Chondrocyte (in vitro differentiated cells): Measurements from ENCODE around the gene CENPX. TPM values are rescaled to one million over a fixed set of nuclear protein-coding genes. Genes with fewer than 3 reads are reported as not detected.

Experiments used
- DNase-seq: peaks from one replicate; pipeline ENCODE4 v3.0.0; 2021; ENCODE audit warnings: mixed read lengths, low spot score
- H3K27ac Mint-ChIP-seq: one replicate; pipeline ENCODE4 v1.8.0; 2021; ENCODE audit warnings: mild to moderate bottlenecking, moderate library complexity, mixed read lengths; ENCODE audit not compliant: unreplicated experiment
- H3K27me3 Mint-ChIP-seq: 2 replicates; pipeline ENCODE4 v1.8.0; 2021; ENCODE audit warnings: low read depth, mixed read lengths
- H3K36me3 Mint-ChIP-seq: 2 replicates; pipeline ENCODE4 v1.8.0; 2021; ENCODE audit warnings: low read depth, mixed read lengths
- H3K4me1 Mint-ChIP-seq: 2 replicates; pipeline ENCODE4 v1.8.0; 2021; ENCODE audit warnings: low read depth, mild to moderate bottlenecking, mixed read lengths
- H3K4me3 Mint-ChIP-seq: one replicate; pipeline ENCODE4 v1.8.0; 2021; ENCODE audit warnings: mild to moderate bottlenecking, moderate library complexity, mixed read lengths; ENCODE audit not compliant: unreplicated experiment
- H3K9me3 Mint-ChIP-seq: 2 replicates; pipeline ENCODE4 v1.8.0; 2021; ENCODE audit warnings: low read depth, mixed read lengths
- total RNA-seq: library from RNA; stranded (reverse); gene quantifications from 3 replicates; pipeline ENCODE4 v1.2.1, GENCODE V29; 2021
- TF ChIP-seq, protein P1 (sequence below): fragments of 200-600 bp; sonication (generic); IDR thresholded peaks from 2 replicates; pipeline ENCODE4 v1.5.0; 2021; ENCODE audit warnings: antibody characterized with exemption, mild to moderate bottlenecking, moderate library complexity

CENPX gene
- total RNA-seq, 1 donor from 2014 or later, result 18.1 TPM

DNA sequence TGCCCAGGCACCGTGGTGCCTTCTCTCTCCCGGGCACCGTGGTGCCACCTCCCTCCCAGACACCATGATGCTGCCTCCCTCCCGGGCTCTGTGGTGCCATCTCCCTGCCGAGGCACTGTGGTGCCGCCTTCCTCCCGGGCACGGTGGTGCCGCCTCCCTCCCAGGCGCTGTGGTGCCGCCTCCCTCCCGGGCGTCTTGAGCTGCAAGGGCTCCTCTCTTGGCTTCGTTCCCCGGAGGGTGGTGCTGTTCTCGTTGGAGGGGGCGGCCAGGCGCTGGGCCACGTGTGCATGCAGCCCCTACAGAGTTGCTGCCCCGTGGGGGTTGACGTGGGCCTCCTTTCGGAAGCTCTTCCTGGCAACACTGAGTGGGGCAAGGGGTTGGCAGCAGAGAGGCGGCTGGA is 8.2 kb downstream of the CENPX start:
- TF ChIP-seq, protein P1, sequence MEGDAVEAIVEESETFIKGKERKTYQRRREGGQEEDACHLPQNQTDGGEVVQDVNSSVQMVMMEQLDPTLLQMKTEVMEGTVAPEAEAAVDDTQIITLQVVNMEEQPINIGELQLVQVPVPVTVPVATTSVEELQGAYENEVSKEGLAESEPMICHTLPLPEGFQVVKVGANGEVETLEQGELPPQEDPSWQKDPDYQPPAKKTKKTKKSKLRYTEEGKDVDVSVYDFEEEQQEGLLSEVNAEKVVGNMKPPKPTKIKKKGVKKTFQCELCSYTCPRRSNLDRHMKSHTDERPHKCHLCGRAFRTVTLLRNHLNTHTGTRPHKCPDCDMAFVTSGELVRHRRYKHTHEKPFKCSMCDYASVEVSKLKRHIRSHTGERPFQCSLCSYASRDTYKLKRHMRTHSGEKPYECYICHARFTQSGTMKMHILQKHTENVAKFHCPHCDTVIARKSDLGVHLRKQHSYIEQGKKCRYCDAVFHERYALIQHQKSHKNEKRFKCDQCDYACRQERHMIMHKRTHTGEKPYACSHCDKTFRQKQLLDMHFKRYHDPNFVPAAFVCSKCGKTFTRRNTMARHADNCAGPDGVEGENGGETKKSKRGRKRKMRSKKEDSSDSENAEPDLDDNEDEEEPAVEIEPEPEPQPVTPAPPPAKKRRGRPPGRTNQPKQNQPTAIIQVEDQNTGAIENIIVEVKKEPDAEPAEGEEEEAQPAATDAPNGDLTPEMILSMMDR, result no peak

DNA sequence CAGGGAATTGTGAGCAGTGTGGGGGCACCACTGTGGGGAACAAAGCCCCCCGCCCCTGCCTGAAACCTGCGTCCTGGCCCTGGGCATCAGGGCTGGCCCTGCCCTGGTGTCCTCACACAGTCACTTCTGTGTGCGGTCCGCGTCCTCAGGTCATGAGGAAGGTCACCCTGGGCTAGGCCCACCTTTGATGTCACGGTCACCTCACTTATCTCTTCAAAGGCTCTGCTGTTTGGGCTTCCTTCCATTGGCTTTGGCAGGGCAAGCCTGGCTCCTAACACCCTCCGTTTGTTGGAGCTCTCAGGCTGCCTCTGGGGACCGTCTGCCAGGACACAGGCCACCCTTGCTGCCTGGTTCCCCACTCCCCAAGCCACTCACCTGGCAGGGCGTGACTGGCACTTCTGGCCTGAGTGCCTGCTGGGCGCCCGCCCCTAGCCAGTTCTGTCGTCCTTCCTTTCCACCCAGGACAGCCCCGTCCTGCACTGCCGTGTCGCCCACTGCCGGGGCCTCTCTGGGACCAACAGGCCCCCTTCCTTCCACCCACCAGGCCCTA is 8.8 kb downstream of the CENPX start:
- TF ChIP-seq, protein P1, result no peak
- Mint-ChIP-seq H3K9me3 (no peaks in the 10 kb centered on the region), H3K27ac (no peak overlapping the region), H3K4me3 (no peak overlapping the region), H3K27me3 (no peaks in the 10 kb centered on the region), H3K4me1 (no peaks in the 10 kb centered on the region), H3K36me3 (no peaks in the 10 kb centered on the region)
- no peak for DNase-seq

More for the DNA sequence above, 8.2 kb downstream of the CENPX start:
- Mint-ChIP-seq H3K4me3 (no peak overlapping the region), H3K27me3 (no peaks in the 10 kb centered on the region), H3K27ac (no peak overlapping the region), H3K36me3 (no peaks in the 10 kb centered on the region), H3K9me3 (no peaks in the 10 kb centered on the region), H3K4me1 (no peaks in the 10 kb centered on the region)
- DNase-seq, result no peak

DNA sequence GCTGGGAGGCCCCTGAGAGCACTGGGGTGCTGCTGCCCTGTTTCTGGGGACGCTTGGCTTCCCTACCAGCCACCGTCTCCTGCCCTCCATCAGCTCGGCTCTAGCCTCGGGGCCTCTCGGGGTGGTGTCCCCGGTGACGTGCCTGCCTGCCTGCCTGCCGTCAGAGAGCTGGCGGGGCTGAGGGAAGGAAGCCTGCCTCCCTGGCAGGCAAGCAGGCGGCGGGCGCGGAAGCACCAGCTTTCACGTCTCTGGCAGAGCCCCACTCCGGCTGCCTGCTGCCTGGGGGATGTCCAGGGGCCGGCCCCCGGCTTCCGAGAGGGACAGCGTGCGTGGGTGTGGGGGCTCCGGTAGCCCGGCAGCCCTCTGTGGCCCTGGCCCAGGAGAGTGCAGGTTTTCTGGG is 9.3 kb downstream of the CENPX start:
- Mint-ChIP-seq H3K27me3 (no peaks in the 10 kb centered on the region), H3K4me3 (no peak overlapping the region), H3K27ac (no peak overlapping the region), H3K4me1 (no peaks in the 10 kb centered on the region), H3K9me3 (no peaks in the 10 kb centered on the region), H3K36me3 (no peaks in the 10 kb centered on the region)
- DNase-seq, result no peak
- TF ChIP-seq, protein P1, result no peak

DNA sequence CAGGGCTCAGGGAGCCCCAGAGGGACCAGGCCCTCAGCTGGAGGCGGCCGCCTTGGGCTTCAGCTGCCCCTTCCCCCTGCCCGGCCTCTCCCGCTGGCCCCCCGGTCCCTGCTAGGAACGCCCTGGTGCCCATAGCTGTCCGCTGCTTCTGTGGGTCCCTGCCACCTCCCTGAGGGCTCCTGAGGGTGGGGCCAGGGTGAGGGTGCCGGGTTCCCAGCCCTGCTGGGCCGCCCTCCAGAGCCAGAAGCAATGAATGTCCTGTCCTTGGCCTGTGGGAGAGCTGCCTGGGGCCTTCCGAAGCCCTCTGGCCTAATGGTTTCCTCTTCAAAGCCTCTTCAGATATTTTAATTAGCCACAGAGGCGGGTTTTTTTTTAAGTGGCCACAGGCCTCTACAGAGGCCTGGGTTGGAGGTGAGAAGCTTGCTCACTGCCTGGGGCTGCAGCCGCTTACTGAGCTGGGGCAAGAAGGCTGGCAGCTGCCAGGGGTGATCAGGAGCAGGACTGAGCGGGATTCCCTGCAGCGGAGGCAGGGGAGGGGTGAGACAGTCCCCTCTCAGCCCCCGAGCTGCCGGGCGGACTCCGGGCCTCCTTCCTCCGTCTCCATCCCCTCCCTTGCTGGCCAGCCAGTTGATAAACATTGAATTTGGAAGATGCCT is 9.9 kb downstream of the CENPX start:
- Mint-ChIP-seq H3K9me3 (no peaks in the 10 kb centered on the region), H3K4me3 (no peak overlapping the region), H3K27me3 (no peaks in the 10 kb centered on the region), H3K4me1 (no peaks in the 10 kb centered on the region), H3K36me3 (no peaks in the 10 kb centered on the region), H3K27ac (no peak overlapping the region)
- no peak for DNase-seq
- TF ChIP-seq, protein P1, result no peak

DNA sequence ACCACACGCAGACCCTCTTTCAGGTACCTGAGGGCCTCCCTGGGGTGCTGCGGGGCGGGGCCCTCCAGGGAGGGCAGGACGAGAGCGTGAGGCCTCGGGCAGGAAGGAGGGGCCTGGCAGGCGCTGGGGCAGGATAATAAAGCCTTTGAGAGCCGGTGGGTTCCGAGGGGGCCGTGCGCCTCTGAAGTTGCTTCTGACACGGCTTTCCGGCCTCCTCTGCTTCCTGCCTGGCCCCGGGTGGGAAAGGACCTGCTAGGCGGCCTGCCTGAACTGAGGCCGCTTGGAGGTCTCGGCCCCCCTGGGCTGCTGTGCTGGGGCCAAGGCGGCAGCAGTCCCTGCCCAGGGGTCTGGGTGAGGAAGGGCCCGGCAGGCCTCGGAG is 10.4 kb downstream of the CENPX start:
- TF ChIP-seq, protein P1, result no peak
- H3K27me3 Mint-ChIP-seq, result no peaks in the 10 kb centered on the region
- no peaks in the 10 kb centered on the region for H3K36me3 Mint-ChIP-seq
- no peak overlapping the region for H3K4me3 Mint-ChIP-seq
- H3K9me3 Mint-ChIP-seq, result no peaks in the 10 kb centered on the region
- no peak for DNase-seq
- no peaks in the 10 kb centered on the region for H3K4me1 Mint-ChIP-seq
- no peak overlapping the region for H3K27ac Mint-ChIP-seq
